WTC11 (cell line): ENCODE measurements around the gene PHPT1.

Experiments
- CBFB ChIP-seq: sonication (generic); formaldehyde crosslinking; IDR thresholded peaks from 2 replicates; pipeline ENCODE4 v1.8.1; 2022; ENCODE audit warnings: mild to moderate bottlenecking, low read depth, missing genetic modification reagents
- ETV6 ChIP-seq: sonication (generic); formaldehyde crosslinking; IDR thresholded peaks from 2 replicates; pipeline ENCODE4 v1.8.1; 2022; ENCODE audit warnings: mild to moderate bottlenecking, missing genetic modification reagents
- GRHL2 ChIP-seq: fragments of 250-450 bp; sonication (Bioruptor Pico); IDR thresholded peaks from 2 replicates; pipeline ENCODE4 v1.8.0; 2022; ENCODE audit warnings: mild to moderate bottlenecking, moderate library complexity; ENCODE audit not compliant: insufficient replicate concordance, severe bottlenecking
- JAZF1 ChIP-seq: fragments of 250-450 bp; sonication (Bioruptor Pico); IDR thresholded peaks from 2 replicates; pipeline ENCODE4 v1.9.0; 2021; ENCODE audit warnings: moderate library complexity, mild to moderate bottlenecking, inconsistent platforms
- JUN ChIP-seq: sonication (generic); formaldehyde crosslinking; IDR thresholded peaks from 2 replicates; pipeline ENCODE4 v1.8.0; 2023; ENCODE audit warnings: mild to moderate bottlenecking, missing genetic modification reagents
- NFE2L1 ChIP-seq: sonication (generic); formaldehyde crosslinking; IDR thresholded peaks from 2 replicates; pipeline ENCODE4 v1.8.1; 2023; ENCODE audit warnings: missing genetic modification reagents
- NR2C2 ChIP-seq: sonication (generic); formaldehyde crosslinking; IDR thresholded peaks from 2 replicates; pipeline ENCODE4 v1.8.0; 2022; ENCODE audit warnings: mild to moderate bottlenecking, missing genetic modification reagents
- TF ChIP-seq, protein P1 (sequence below): fragments of 200-600 bp; IDR thresholded peaks from 2 replicates; pipeline ENCODE4 v1.8.0; 2022; ENCODE audit warnings: antibody characterized with exemption
- TF ChIP-seq, protein P2 (sequence below): sonication (generic); formaldehyde crosslinking; IDR thresholded peaks from 2 replicates; pipeline ENCODE4 v1.8.0; 2022; ENCODE audit warnings: mild to moderate bottlenecking, missing genetic modification reagents
- TF ChIP-seq, protein P3 (sequence below): sonication (generic); formaldehyde crosslinking; conservative IDR thresholded peaks from 2 replicates; pipeline ENCODE4 v1.8.1; 2022; ENCODE audit warnings: mild to moderate bottlenecking, missing genetic modification reagents
- TF ChIP-seq, protein P4 (sequence below): fragments of 250-450 bp; sonication (Bioruptor Pico); IDR thresholded peaks from 2 replicates; pipeline ENCODE4 v1.9.0; 2021; ENCODE audit warnings: mild to moderate bottlenecking
- TF ChIP-seq, protein P5 (sequence below): sonication (generic); formaldehyde crosslinking; IDR thresholded peaks from 2 replicates; pipeline ENCODE4 v1.8.0; 2022; ENCODE audit warnings: mild to moderate bottlenecking, missing genetic modification reagents
- TF ChIP-seq, protein P6 (sequence below): sonication (generic); formaldehyde crosslinking; IDR thresholded peaks from 2 replicates; pipeline ENCODE4 v1.8.1; 2023; ENCODE audit warnings: mild to moderate bottlenecking, missing genetic modification reagents, moderate library complexity
- TF ChIP-seq, protein P7 (sequence below): sonication (generic); formaldehyde crosslinking; IDR thresholded peaks from 2 replicates; pipeline ENCODE4 v1.8.1; 2022; ENCODE audit warnings: low read depth, missing genetic modification reagents, borderline replicate concordance

DNA sequence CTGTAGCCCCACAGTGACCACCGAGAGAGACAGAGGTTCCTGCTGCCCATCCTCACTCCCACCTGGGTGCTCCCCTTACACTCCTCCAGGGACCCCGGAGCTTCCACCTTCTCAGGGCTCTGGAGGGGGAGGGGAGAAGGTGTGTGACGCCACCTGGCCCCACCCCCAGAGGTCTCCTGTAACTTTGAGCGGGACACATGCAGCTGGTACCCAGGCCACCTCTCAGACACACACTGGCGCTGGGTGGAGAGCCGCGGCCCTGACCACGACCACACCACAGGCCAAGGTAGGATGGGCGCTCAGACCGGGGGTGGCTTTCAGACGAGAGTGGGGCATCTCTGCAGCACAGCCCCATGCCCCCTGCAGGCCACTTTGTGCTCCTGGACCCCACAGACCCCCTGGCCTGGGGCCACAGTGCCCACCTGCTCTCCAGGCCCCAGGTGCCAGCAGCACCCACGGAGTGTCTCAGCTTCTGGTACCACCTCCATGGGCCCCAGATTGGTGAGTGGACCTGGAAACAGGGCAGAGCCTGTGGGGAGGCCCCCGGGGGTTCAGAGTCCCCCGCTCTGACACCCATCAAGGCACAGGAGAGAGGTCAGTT is 7.4 kb downstream of the PHPT1 start:
- TF ChIP-seq, protein P1, sequence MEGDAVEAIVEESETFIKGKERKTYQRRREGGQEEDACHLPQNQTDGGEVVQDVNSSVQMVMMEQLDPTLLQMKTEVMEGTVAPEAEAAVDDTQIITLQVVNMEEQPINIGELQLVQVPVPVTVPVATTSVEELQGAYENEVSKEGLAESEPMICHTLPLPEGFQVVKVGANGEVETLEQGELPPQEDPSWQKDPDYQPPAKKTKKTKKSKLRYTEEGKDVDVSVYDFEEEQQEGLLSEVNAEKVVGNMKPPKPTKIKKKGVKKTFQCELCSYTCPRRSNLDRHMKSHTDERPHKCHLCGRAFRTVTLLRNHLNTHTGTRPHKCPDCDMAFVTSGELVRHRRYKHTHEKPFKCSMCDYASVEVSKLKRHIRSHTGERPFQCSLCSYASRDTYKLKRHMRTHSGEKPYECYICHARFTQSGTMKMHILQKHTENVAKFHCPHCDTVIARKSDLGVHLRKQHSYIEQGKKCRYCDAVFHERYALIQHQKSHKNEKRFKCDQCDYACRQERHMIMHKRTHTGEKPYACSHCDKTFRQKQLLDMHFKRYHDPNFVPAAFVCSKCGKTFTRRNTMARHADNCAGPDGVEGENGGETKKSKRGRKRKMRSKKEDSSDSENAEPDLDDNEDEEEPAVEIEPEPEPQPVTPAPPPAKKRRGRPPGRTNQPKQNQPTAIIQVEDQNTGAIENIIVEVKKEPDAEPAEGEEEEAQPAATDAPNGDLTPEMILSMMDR, result no peak
- TF ChIP-seq GRHL2 (CRISPR knock-in tag) (no peak), NR2C2 (CRISPR knock-in tag) (no peak), CBFB (CRISPR knock-in tag) (no peak), NFE2L1 (no peak), ETV6 (CRISPR knock-in tag) (no peak), JUN (CRISPR knock-in tag) (no peak), JAZF1 (no peak)
- TF ChIP-seq, protein P2, sequence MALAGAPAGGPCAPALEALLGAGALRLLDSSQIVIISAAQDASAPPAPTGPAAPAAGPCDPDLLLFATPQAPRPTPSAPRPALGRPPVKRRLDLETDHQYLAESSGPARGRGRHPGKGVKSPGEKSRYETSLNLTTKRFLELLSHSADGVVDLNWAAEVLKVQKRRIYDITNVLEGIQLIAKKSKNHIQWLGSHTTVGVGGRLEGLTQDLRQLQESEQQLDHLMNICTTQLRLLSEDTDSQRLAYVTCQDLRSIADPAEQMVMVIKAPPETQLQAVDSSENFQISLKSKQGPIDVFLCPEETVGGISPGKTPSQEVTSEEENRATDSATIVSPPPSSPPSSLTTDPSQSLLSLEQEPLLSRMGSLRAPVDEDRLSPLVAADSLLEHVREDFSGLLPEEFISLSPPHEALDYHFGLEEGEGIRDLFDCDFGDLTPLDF, result no peak
- TF ChIP-seq, protein P3, sequence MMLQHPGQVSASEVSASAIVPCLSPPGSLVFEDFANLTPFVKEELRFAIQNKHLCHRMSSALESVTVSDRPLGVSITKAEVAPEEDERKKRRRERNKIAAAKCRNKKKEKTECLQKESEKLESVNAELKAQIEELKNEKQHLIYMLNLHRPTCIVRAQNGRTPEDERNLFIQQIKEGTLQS (CRISPR knock-in tag), result no peak
- TF ChIP-seq, protein P4, sequence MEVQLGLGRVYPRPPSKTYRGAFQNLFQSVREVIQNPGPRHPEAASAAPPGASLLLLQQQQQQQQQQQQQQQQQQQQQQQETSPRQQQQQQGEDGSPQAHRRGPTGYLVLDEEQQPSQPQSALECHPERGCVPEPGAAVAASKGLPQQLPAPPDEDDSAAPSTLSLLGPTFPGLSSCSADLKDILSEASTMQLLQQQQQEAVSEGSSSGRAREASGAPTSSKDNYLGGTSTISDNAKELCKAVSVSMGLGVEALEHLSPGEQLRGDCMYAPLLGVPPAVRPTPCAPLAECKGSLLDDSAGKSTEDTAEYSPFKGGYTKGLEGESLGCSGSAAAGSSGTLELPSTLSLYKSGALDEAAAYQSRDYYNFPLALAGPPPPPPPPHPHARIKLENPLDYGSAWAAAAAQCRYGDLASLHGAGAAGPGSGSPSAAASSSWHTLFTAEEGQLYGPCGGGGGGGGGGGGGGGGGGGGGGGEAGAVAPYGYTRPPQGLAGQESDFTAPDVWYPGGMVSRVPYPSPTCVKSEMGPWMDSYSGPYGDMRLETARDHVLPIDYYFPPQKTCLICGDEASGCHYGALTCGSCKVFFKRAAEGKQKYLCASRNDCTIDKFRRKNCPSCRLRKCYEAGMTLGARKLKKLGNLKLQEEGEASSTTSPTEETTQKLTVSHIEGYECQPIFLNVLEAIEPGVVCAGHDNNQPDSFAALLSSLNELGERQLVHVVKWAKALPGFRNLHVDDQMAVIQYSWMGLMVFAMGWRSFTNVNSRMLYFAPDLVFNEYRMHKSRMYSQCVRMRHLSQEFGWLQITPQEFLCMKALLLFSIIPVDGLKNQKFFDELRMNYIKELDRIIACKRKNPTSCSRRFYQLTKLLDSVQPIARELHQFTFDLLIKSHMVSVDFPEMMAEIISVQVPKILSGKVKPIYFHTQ (CRISPR knock-in tag), result no peak
- TF ChIP-seq, protein P5, sequence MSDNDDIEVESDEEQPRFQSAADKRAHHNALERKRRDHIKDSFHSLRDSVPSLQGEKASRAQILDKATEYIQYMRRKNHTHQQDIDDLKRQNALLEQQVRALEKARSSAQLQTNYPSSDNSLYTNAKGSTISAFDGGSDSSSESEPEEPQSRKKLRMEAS, result no peak
- TF ChIP-seq, protein P6, sequence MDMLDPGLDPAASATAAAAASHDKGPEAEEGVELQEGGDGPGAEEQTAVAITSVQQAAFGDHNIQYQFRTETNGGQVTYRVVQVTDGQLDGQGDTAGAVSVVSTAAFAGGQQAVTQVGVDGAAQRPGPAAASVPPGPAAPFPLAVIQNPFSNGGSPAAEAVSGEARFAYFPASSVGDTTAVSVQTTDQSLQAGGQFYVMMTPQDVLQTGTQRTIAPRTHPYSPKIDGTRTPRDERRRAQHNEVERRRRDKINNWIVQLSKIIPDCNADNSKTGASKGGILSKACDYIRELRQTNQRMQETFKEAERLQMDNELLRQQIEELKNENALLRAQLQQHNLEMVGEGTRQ (CRISPR knock-in tag), result no peak
- TF ChIP-seq, protein P7, sequence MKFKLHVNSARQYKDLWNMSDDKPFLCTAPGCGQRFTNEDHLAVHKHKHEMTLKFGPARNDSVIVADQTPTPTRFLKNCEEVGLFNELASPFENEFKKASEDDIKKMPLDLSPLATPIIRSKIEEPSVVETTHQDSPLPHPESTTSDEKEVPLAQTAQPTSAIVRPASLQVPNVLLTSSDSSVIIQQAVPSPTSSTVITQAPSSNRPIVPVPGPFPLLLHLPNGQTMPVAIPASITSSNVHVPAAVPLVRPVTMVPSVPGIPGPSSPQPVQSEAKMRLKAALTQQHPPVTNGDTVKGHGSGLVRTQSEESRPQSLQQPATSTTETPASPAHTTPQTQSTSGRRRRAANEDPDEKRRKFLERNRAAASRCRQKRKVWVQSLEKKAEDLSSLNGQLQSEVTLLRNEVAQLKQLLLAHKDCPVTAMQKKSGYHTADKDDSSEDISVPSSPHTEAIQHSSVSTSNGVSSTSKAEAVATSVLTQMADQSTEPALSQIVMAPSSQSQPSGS (CRISPR knock-in tag), result no peak
